SKM-1 treated with dmso at 0.1 percent for 144 hours (cell line): ENCODE measurements around the gene C1orf21.
A peak's percentile ranks its signal among the peaks of the same experiment; 100 is the strongest.

Experiments
- DNase-seq: peaks from one replicate; lab custom pipeline; 2025; ENCODE audit not compliant: unreplicated experiment; lab: John Stamatoyannopoulos, UW

Gene C1orf21

DNA sequence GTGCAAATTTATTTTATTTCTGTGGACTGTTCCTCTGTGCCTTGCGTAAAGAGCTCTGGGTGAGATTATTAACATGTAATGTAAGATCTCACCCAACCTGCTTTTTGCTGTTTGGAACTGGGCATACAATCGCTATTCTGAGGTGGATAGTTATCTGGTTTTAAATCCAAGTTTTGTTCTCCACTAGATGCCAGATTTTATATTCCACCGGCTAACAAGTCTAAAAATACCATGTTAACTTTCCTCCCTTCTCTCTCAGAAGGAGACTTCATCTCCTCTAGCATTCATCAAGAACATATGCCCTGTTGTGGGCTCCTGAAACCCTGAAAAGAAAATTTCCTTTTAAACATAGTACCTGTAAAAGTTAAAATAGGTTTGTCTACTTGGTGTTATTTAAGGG is 56.4 kb downstream of the C1orf21 start:
- DNase-seq, result no peak

- DNase-seq, result no peak
Observed at GRCh38 chr1:184443624-184444023, 56.8 kb downstream of the C1orf21 start.

GRCh38 chr1:184445997-184446396 is 59.2 kb downstream of the C1orf21 start:
- DNase-seq, result no peak

GRCh38 chr1:184447651-184448185 is 60.9 kb downstream of the C1orf21 start:
- no peak for DNase-seq

DNA sequence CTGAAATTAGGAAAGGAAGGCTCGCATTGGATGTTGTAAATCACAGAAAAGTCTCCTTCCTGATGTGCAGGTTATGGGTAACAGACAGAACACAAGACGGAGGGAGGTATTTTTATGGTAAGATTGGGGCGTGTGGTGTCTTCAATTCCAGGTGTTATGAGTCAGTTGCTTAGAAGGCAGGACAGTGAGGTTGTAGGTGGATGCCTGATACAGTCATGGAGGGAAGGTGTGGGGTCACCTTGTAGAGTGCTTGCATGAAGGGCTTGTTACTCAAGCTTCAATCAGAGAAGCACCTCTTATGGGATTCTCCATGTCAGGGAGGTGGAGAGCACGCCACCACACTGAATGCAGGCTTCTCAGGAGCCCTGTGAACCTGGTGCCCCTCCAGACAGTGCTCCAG is 63.1 kb downstream of the C1orf21 start:
- no peak for DNase-seq

- no peak for DNase-seq
Observed at GRCh38 chr1:184455786-184456185, 69.0 kb downstream of the C1orf21 start.

- DNase-seq, result peak; percentile 92
Observed at GRCh38 chr1:184456189-184456588, 69.4 kb downstream of the C1orf21 start.

GRCh38 chr1:184457500-184457899 is 70.7 kb downstream of the C1orf21 start:
- no peak for DNase-seq

- no peak for DNase-seq
Observed at GRCh38 chr1:184461321-184461720, 74.5 kb downstream of the C1orf21 start.

- no peak for DNase-seq
Observed at GRCh38 chr1:184462155-184462554, 75.3 kb downstream of the C1orf21 start.

GRCh38 chr1:184462990-184463389 is 76.2 kb downstream of the C1orf21 start:
- no peak for DNase-seq

- DNase-seq, result no peak
Observed at GRCh38 chr1:184463680-184464079, 76.9 kb downstream of the C1orf21 start.

DNA sequence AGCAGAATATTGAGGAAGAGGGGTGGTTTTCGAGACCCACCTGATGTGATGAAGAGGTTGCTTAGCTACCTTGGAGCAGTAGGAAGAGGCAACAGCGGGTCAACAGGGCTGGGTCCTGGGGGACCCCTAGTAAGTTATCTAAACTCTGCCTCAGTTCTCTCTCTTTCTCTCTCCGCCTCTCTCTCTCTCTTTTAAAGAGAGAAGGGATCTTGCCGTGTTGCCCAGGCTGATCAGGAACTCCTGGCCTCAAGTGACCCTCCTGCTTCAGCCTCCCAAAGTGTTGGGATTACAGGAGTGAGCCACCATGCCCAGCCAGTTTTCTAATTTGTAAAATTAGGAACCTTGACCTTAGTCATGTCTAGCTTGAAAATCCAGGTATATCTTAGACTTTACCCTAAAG is 77.9 kb downstream of the C1orf21 start:
- DNase-seq, result no peak

DNA sequence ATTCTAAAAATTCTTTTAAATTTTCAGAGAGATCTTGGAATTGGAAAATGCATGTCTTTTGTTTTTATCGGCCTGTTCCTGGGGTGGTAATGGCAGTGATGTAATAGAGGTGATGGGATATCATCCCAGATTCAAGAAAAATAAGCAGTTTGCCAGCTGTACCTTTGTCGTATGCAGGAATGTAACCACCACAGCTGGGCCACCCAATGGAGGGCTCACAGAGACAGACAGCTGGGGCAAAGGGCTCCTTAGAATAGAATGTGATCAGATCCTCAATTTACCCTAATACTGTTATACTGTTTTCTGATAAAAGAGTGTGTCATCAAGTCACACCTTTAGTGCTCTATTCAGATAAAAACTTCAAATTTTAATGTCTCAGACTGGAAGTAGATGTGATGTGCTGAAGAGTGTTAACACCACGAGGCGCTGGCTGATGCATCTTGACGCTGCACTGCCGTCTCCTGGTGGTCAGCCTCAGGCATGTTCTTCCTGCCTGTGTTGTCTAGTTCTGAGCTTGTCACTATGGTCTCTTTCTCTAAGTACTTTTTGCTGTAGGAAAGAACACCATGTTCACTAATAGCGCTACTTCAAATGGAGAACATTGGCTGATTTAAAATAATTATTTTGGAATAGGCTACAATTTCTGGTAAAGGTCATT is 78.8 kb downstream of the C1orf21 start:
- DNase-seq, result no peak

GRCh38 chr1:184467295-184467694 is 80.5 kb downstream of the C1orf21 start:
- DNase-seq, result no peak

DNA sequence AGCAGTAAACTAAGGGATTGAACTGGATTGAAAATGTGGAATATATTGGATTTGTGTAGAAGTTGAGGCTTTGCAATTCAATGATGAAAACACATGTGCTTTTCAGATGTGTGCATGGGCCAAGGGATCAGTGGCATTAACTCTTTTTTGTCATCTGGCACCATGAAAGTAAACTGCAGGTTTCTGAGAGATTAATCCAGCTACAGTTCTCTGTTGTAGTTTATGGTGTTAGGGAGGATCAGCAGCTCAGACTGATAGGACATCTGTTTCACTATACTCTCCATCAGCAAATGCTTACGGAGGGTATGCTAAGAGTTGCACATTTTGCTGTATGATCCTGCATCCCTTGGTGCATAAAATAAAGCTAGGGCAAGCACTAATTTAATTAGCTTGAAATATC is 82.6 kb downstream of the C1orf21 start:
- DNase-seq, result no peak

- no peak for DNase-seq
Observed at GRCh38 chr1:184471686-184472085, 84.9 kb downstream of the C1orf21 start.

GRCh38 chr1:184472136-184472535 is 85.3 kb downstream of the C1orf21 start:
- no peak for DNase-seq

DNA sequence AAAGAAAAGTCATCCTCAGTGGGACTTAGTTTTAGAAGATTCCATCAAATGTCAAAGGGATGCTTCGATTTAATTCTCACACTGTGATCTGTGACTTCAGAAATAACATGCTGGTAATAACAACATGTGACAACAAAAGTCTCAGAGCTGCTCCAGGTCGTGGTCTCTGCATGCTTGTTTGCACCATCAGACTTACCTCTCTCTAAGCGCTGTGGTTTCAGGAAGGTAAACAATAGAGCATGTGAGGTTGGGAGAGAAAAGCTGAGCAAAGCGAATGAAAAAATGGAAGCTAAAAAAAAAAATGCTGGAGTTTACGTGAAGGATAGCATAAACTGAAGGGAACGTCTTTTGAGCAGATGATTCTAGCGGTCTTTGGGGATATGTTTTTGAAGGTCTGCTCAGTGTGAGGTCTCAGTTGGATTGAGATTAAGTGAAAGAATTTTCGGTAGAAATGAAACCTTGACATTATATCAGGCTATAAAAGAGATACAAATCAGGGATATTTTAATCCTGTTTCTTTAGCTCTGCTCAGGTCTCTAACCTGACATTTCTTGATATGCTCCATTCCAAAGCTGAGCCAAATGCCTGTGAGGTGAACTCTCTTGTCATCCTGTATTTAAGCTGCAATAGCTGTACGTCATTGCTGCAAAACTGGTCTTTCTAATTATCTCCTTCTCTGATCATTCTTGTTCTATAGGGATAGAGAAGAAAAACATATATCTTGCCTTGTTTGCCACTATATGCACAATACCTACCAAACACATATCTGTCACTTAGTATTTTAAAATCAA is 86.5 kb downstream of the C1orf21 start:
- DNase-seq, result no peak

GRCh38 chr1:184476187-184476586 is 89.4 kb downstream of the C1orf21 start:
- no peak for DNase-seq

DNA sequence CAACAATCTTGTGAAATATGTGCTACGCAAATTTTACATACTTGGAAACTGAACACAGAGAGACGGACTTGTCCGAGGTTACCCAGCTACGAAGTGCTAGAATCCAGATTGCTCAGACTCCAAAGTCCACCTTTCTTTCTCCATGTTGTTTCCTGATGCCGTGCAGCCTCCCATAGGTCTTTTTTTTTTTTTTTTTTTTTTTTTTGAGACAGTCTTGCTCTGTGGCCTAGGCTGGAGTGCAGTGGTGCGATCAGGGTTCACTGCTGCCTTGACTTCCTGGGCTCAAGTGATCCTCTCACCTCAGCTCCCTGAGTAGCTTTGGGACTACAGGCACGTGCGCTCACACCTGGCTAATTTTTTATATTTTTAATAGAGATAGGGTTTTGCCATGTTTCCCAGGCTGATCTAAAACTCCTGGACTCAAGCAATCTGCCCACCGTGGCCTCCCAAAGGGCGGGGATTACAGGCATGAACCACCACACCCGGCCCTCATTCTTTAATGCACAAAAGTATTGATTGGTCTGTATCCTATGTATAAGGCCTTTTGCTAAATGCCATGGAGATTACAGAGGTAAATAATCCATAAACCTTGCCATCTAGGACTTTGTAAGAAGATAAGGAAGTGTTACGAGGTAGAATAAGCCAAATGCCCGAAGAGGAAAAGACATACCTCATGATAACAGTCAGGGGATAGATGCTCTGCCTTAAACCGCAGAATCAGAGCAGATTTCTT is 92.8 kb downstream of the C1orf21 start:
- DNase-seq, result no peak

- no peak for DNase-seq
Observed at GRCh38 chr1:184480736-184481135, 93.9 kb downstream of the C1orf21 start.
